GM23338 (cell line): ENCODE measurements around the gene EDNRA. TPM values are rescaled to one million over a fixed set of nuclear protein-coding genes. Genes with fewer than 3 reads are reported as not detected.
A peak's percentile ranks its signal among the peaks of the same experiment; 100 is the strongest.

Experiments used
- ATAC-seq: fragments of 200-7000 bp; cut with Tn5 transposase; 3 replicates; pipeline ENCODE4 v1.9.1; 2020
- DNase-seq: peaks from one replicate; pipeline ENCODE4 v3.0.0-alpha.2; 2015; ENCODE audit warnings: low spot score
- H2AFZ ChIP-seq: fragments of 200-600 bp; sonication (generic); 2 replicates; pipeline ENCODE4 v1.8.0; 2016; ENCODE audit warnings: antibody characterized with exemption, mild to moderate bottlenecking, moderate library complexity
- H3F3A ChIP-seq: fragments of 200-600 bp; sonication (generic); replicated peaks from 2 replicates; pipeline ENCODE4 v1.8.0; 2017; ENCODE audit warnings: antibody characterized with exemption, mixed run types, low read depth
- H3K27ac ChIP-seq: fragments of 200-600 bp; sonication (generic); 2 replicates; pipeline ENCODE4 v1.6.1; 2016; ENCODE audit warnings: low read depth
- H3K27me3 ChIP-seq: fragments of 200-600 bp; sonication (generic); 2 replicates; pipeline ENCODE4 v1.8.0; 2016; ENCODE audit warnings: mild to moderate bottlenecking, mixed run types, moderate library complexity; ENCODE audit not compliant: insufficient read depth
- H3K36me3 ChIP-seq: fragments of 200-600 bp; sonication (generic); 2 replicates; pipeline ENCODE4 v1.8.0; 2016; ENCODE audit warnings: mild to moderate bottlenecking; ENCODE audit not compliant: insufficient read depth
- H3K4me1 ChIP-seq: fragments of 200-600 bp; sonication (generic); 2 replicates; pipeline ENCODE4 v1.8.0; 2016; ENCODE audit warnings: mild to moderate bottlenecking, moderate library complexity; ENCODE audit not compliant: insufficient read depth
- H3K4me2 ChIP-seq: fragments of 200-600 bp; sonication (generic); 2 replicates; pipeline ENCODE4 v1.7.1; 2017; ENCODE audit warnings: mixed run types
- H3K4me3 ChIP-seq: fragments of 200-600 bp; sonication (generic); 2 replicates; pipeline ENCODE4 v1.6.1; 2016; ENCODE audit warnings: mixed run types
- H3K79me2 ChIP-seq: fragments of 200-600 bp; sonication (generic); replicated peaks from 2 replicates; pipeline ENCODE4 v1.8.0; 2017; ENCODE audit warnings: mild to moderate bottlenecking; ENCODE audit not compliant: insufficient read depth
- H3K9me2 ChIP-seq: fragments of 200-600 bp; sonication (generic); 2 replicates; pipeline ENCODE4 v1.8.0; 2017; ENCODE audit not compliant: insufficient read depth
- H4K20me1 ChIP-seq: fragments of 200-600 bp; sonication (generic); replicated peaks from 2 replicates; pipeline ENCODE4 v1.8.0; 2017; ENCODE audit warnings: mild to moderate bottlenecking; ENCODE audit not compliant: insufficient read depth
- H3K27ac Mint-ChIP-seq: 2 replicates; pipeline ENCODE4 v1.8.0; 2020; ENCODE audit warnings: inconsistent platforms, mild to moderate bottlenecking, moderate library complexity, mixed read lengths
- H3K27me3 Mint-ChIP-seq: 3 replicates; pipeline ENCODE4 v1.8.0; 2022; ENCODE audit warnings: low read depth, mild to moderate bottlenecking, moderate library complexity, mixed read lengths, inconsistent platforms; ENCODE audit not compliant: insufficient read depth, poor library complexity
- H3K36me3 Mint-ChIP-seq: 3 replicates; pipeline ENCODE4 v1.8.0; 2021; ENCODE audit warnings: low read depth, mild to moderate bottlenecking, inconsistent platforms, moderate library complexity, mixed read lengths
- H3K4me1 Mint-ChIP-seq: 3 replicates; pipeline ENCODE4 v1.8.0; 2020; ENCODE audit warnings: mild to moderate bottlenecking, inconsistent platforms, mixed read lengths
- H3K4me3 Mint-ChIP-seq: 3 replicates; pipeline ENCODE4 v1.8.0; 2021; ENCODE audit warnings: moderate library complexity, mild to moderate bottlenecking, inconsistent platforms, mixed read lengths
- H3K9me3 Mint-ChIP-seq: 3 replicates; pipeline ENCODE4 v1.8.0; 2020; ENCODE audit warnings: moderate library complexity, mild to moderate bottlenecking, inconsistent platforms, mixed read lengths
- CREB1 ChIP-seq: fragments of 250-450 bp; sonication (Bioruptor Pico); IDR thresholded peaks from 2 replicates; pipeline ENCODE4 v1.5.0; 2020; ENCODE audit warnings: low read depth, mild to moderate bottlenecking, moderate library complexity
- CTCF ChIP-seq, 2 experiments: fragments of 200-600 bp in 1 of 2; sonication (generic) in 1 of 2; conservative IDR thresholded peaks; 2 replicates each; pipeline versions ENCODE4 v1.5.1 to v1.6.1; 2016 to 2017; ENCODE audit warnings: antibody characterized with exemption in 2 of 2, low read depth in 2 of 2, mild to moderate bottlenecking in 2 of 2, moderate library complexity in 1 of 2
- ETS1 ChIP-seq: IDR thresholded peaks from 2 replicates; pipeline ENCODE4 v1.6.1; 2016; ENCODE audit warnings: antibody characterized with exemption
- EZH2 ChIP-seq: fragments of 200-600 bp; sonication (generic); IDR thresholded peaks from one replicate; pipeline ENCODE4 v1.8.0; 2017; ENCODE audit warnings: antibody characterized with exemption, mild to moderate bottlenecking, low read depth; ENCODE audit not compliant: unreplicated experiment
- EZH2phosphoT487 ChIP-seq: fragments of 200-600 bp; sonication (generic); IDR thresholded peaks from one replicate; pipeline ENCODE4 v1.8.1; 2018; ENCODE audit warnings: antibody characterized with exemption; ENCODE audit not compliant: unreplicated experiment
- JUNB ChIP-seq: IDR thresholded peaks from one replicate; pipeline ENCODE4 v1.6.1; 2016; ENCODE audit warnings: antibody characterized with exemption; ENCODE audit not compliant: unreplicated experiment
- NANOG ChIP-seq: IDR thresholded peaks from 2 replicates; pipeline ENCODE4 v1.6.1; 2016; ENCODE audit warnings: antibody characterized with exemption, borderline replicate concordance
- POLR2AphosphoS5 ChIP-seq: IDR thresholded peaks from 2 replicates; pipeline ENCODE4 v1.6.1; 2016; ENCODE audit warnings: antibody characterized with exemption, low read depth
- REST ChIP-seq: IDR thresholded peaks from one replicate; pipeline ENCODE4 v1.6.1; 2018; ENCODE audit warnings: antibody characterized with exemption; ENCODE audit not compliant: unreplicated experiment
- STAT1 ChIP-seq: IDR thresholded peaks from one replicate; pipeline ENCODE4 v1.6.1; 2016; ENCODE audit warnings: antibody characterized with exemption; ENCODE audit not compliant: unreplicated experiment
- ZNF114 ChIP-seq: fragments of 250-450 bp; sonication (Bioruptor Pico); IDR thresholded peaks from 2 replicates; pipeline ENCODE4 v1.5.0; 2020; ENCODE audit warnings: mild to moderate bottlenecking, moderate library complexity
- ZNF331 ChIP-seq: fragments of 250-450 bp; sonication (Bioruptor Pico); IDR thresholded peaks from 2 replicates; pipeline ENCODE4 v1.5.0; 2020; ENCODE audit warnings: low read depth, mild to moderate bottlenecking, moderate library complexity
- ZNF462 ChIP-seq: fragments of 250-450 bp; sonication (Bioruptor Pico); IDR thresholded peaks from 2 replicates; pipeline ENCODE4 v1.5.0; 2020; ENCODE audit warnings: mild to moderate bottlenecking, moderate library complexity
- polyA plus RNA-seq: library from polyadenylated mRNA; unstranded; fragments of >200 nt; fragmentation: Nextera tagmentation; extraction: Ambion mirVana; gene quantifications from 2 replicates; pipeline ENCODE4 v1.2.1, GENCODE V29; 2016
- total RNA-seq: library from RNA; depleted of rRNA; stranded (reverse); fragments of >200 nt; shearing (Covaris generic); gene quantifications from 2 replicates; pipeline ENCODE4 v1.2.3, GENCODE V29; 2014

EDNRA gene
- total and polyA plus RNA-seq, 2 experiments from 2014 or later: 1.5 to 5.0 TPM

- H3K4me1 ChIP-seq: no peaks in the 10 kb centered on the region
- no peaks in the 10 kb centered on the region for H3K36me3 Mint-ChIP-seq
- H3K27ac ChIP-seq: no peak overlapping the region
- H3K27ac Mint-ChIP-seq: no peak overlapping the region
- H4K20me1 ChIP-seq: no peaks in the 10 kb centered on the region
- peak; percentile 43; the same call in 2 of the 3 replicates for ATAC-seq
- peaks cover 3% of the 10 kb centered on the region; the same call in 2 of the 3 replicates for H3K4me1 Mint-ChIP-seq
- no peak overlapping the region for H3K4me2 ChIP-seq
- TF ChIP-seq NANOG (no peak), STAT1 (no peak), ZNF114 (no peak), ZNF331 (CRISPR knock-in tag) (no peak), JUNB (no peak), CREB1 (CRISPR knock-in tag) (no peak), CTCF (conservative IDR thresholded peaks at IDR 0.05; ENCODE audit: low read depth in 2 of 2) (no peak), POLR2AphosphoS5 (no peak), REST (no peak), ZNF462 (CRISPR knock-in tag) (no peak), ETS1 (no peak), EZH2phosphoT487 (no peak), EZH2 (no peak)
- no peaks in the 10 kb centered on the region for H3F3A ChIP-seq
- no peaks in the 10 kb centered on the region for H3K9me3 Mint-ChIP-seq
- no peak overlapping the region for H2AFZ ChIP-seq
- no peaks in the 10 kb centered on the region for H3K27me3 ChIP-seq
- H3K27me3 Mint-ChIP-seq: no peaks in the 10 kb centered on the region
- 0 out of 2 replicates have a peak, but pooled peaks cover 3% of the 10 kb centered on the region for H3K9me2 ChIP-seq
- peak; percentile 29 for DNase-seq
- no peaks in the 10 kb centered on the region for H3K79me2 ChIP-seq
- H3K36me3 ChIP-seq: no peaks in the 10 kb centered on the region
- no peak overlapping the region for H3K4me3 ChIP-seq
- H3K4me3 Mint-ChIP-seq: no peak overlapping the region
Observed at GRCh38 chr4:147535124-147535523, 54.2 kb downstream of the EDNRA start.
